SIG-M5 treated with dmso at 0.1 percent for 504 hours (cell line): ENCODE data around the gene MRPL38.
A peak's percentile ranks its signal among the peaks of the same experiment; 100 is the strongest.
"Not testable (repeated sequence)": the region's sequence is repeated elsewhere in the genome, so short reads cannot be mapped to it uniquely, and the experiment has no call there.

Experiments used
- DNase-seq: peaks from one replicate; lab custom pipeline; 2025; ENCODE audit not compliant: unreplicated experiment; lab: John Stamatoyannopoulos, UW

The MRPL38 gene

GRCh38 chr17:75897160-75898019, 7.3 kb downstream of the MRPL38 start:
- no peak for DNase-seq

DNA sequence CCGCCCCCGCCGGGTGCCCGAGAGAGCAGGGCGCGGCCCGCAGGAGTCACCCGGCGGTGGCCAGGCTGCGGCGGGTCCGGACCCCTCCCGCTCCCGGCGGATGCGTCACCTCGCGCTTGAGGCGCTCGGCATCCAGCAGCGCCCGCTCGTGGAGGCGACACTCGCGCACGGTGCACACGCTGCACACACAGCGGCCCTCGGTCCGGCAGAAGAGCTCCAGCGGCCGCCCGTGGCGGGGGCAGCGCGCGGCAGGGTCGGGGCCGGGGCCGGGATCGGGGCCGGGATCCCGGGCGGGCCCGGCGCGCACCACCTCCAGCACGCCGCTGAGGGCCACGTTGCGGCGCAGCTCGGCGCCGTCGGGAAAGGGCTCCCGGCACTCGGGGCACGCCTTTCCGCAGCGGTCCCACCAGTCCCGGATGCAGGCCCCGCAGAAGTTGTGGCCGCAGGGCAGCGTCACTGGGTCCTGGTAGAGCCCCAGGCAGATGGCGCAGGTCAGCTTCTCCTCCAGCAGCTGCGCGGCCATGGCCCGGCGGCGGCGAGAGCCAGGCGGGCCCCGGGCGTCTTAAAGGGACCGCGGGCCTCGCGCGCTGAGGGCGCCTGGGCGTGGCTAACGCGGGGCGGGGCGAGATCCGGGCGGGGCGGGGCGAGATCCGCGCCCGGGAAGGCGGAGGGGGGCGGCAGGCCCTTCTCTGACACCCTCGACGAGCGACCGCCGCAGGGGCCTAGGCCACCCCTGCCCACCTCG, 8.1 kb downstream of the MRPL38 start, which contains the start of gene TRIM65:
TRIM65 (minus strand) TSS at position 537 of the 745 bp plus-strand sequence; CDS start at position 523, 14 bp downstream.
- DNase-seq, result peak; percentile 75

- DNase-seq, result peak; percentile 31
Observed at GRCh38 chr17:75895370-75896155, 9.1 kb downstream of the MRPL38 start.

GRCh38 chr17:75894049-75894733, 10.5 kb downstream of the MRPL38 start:
- DNase-seq, result no peak

GRCh38 chr17:75893305-75894048, 11.2 kb downstream of the MRPL38 start:
- no peak for DNase-seq

GRCh38 chr17:75892556-75893224, 12.0 kb downstream of the MRPL38 start:
- no peak for DNase-seq

GRCh38 chr17:75891605-75892555, 12.8 kb downstream of the MRPL38 start:
- DNase-seq, result no peak

- no peak for DNase-seq
Observed at GRCh38 chr17:75891022-75891604, 13.6 kb downstream of the MRPL38 start.

- no peak for DNase-seq
Observed at GRCh38 chr17:75889454-75889853, 15.2 kb downstream of the MRPL38 start.

- no peak for DNase-seq
Observed at GRCh38 chr17:75888484-75888883, 16.2 kb downstream of the MRPL38 start.

DNA sequence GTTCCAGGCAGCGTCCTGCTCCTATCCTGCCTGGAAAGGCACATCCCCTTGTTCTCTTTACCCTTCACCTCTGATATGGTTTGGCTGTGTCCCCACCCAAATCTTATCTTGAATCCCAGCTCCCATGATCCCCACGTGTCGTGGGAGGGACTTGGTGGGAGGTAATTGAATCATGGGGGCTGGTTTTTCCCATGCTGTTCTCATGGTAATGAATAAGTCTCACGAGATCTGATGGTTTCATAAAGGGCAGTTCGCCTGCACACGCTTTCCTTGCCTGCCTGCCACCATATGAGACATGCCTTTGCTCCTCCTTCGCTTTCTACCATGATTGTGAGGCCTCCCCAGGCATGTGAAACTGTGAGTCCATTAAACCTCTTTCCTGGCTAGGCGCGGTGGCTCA, 18.8 kb downstream of the MRPL38 start:
- not testable (repeated sequence) for DNase-seq

DNA sequence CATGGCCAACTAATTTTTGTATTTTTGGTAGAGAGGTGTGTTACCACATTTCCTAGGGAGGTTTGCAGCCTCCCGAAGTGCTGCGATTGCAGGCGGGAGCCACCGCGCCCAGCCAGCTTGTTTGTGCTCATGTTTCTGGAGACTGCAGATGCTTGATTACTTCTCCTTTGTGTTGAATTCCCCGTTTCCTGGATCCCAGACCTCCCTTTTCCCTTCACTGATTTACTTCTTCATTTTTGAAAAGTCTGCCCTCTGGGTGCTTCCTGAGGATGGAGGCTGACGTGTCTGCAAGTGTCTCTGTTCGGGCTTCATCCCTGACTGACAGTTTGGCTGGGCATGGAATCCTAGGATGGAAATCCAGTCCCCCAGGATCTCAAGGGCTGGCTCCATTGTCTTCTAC, 19.3 kb downstream of the MRPL38 start:
- no peak for DNase-seq

GRCh38 chr17:75881678-75882454, 22.8 kb downstream of the MRPL38 start:
- DNase-seq, result no peak

DNA sequence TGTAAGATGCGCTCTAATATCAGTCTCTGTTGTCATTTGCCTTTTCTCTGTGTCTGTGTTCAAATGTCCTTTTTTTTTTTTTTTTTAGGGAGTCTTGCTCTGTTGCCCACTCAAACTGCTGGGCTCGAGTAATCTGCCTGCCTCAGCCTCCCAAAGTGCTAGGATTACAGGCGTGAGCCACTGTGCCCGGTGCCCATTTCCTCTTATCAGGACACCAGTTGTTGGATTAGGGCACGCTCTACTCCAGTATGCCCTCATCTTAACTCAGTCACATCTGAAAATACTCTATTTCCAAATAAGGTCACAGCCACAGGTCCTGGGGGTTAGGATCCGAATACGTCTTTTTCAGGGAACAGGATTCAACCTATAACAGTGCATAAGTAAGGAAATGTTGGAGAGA, 24.4 kb downstream of the MRPL38 start:
- no peak for DNase-seq

DNA sequence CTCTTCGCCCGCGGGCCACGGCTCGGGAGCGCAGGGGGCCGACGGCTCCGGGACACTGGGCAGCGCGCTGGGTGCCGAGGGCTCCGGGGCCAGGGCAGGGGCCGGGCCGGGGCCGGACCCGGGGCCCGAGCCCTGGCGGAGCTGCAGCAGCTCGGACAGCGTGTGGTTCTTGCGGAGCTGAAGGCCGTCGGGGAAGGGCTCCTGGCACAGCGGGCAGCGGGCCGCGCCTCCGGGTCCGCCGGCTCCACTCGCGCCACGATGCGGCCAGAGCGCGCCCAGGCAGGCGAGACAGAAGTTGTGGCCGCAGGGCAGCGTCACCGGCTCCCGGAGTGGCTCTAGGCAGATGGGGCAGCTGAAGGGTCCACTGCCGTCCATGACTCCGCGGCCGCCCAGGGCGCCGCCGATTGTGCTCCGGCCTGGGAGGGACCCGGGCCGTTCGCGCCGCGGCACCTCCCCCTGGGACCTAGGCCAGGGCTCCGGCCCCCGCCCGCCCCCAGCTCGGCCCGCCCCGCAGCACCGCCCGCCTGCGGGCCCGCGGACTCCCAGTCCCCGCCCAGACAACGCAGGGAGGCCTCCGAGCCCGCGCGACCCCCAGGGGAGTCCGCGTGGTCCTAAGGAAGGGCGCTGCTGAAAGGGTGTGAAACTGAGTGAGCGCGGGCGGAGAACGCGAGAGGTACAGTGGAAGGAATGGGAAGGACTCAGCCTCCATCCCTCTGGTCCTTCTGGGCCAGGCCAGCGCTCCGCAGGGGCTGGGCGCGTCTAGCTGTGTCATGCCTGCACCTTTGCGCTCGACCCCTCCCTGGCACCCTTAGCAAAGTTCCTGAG, 26.3 kb downstream of the MRPL38 start, which contains the start of gene TRIM47:
TRIM47 (minus strand) TSS at position 408 of the 825 bp plus-strand sequence; CDS start at position 375, 33 bp downstream.
- DNase-seq, result no peak

- DNase-seq, result peak; percentile 66
Observed at GRCh38 chr17:75877752-75878173, 26.9 kb downstream of the MRPL38 start.
